Activated CD8-positive, alpha-beta memory T cell treated with anti-CD3 and anti-CD28 coated beads for 4 hours (primary cell): ENCODE measurements around the gene MTERF1.
"Not testable (repeated sequence)": the region's sequence is repeated elsewhere in the genome, so short reads cannot be mapped to it uniquely, and the experiment has no call there.

Source experiments
- DNase-seq, 2 donors: peaks; one replicate each; pipeline ENCODE4 v3.0.0-alpha.2; 2020; ENCODE audit warnings: low read depth in 2 of 2

MTERF1 gene

GRCh38 chr7:91880413-91881241, at the start of gene MTERF1:
Gene MTERF1 (minus strand): TSS chr7:91880702. CDS start chr7:91880083, 619 bp downstream.
- peak; percentile 88 to 90 for DNase-seq

GRCh38 chr7:91929463-91929862, 49.0 kb upstream of the MTERF1 start:
- no peak for DNase-seq

GRCh38 chr7:91927912-91928311, 47.4 kb upstream of the MTERF1 start:
- no peak for DNase-seq

GRCh38 chr7:91922857-91923256, 42.4 kb upstream of the MTERF1 start:
- no peak for DNase-seq

GRCh38 chr7:91918356-91918755, 37.9 kb upstream of the MTERF1 start:
- DNase-seq, result no peak

- DNase-seq, result no peak
Measured at GRCh38 chr7:91916051-91916440, 35.5 kb upstream of the MTERF1 start.

GRCh38 chr7:91915401-91916050, 35.0 kb upstream of the MTERF1 start:
- DNase-seq, result no peak

GRCh38 chr7:91913612-91914011, 33.1 kb upstream of the MTERF1 start:
- no peak for DNase-seq

GRCh38 chr7:91912494-91912893, 32.0 kb upstream of the MTERF1 start:
- no peak for DNase-seq

GRCh38 chr7:91911121-91911520, 30.6 kb upstream of the MTERF1 start:
- DNase-seq, result no peak

- no peak for DNase-seq
Measured at GRCh38 chr7:91910171-91910570, 29.7 kb upstream of the MTERF1 start.

GRCh38 chr7:91899563-91899962, 19.1 kb upstream of the MTERF1 start:
- DNase-seq, result no peak

GRCh38 chr7:91898240-91898992, 17.9 kb upstream of the MTERF1 start:
- no peak for DNase-seq

- DNase-seq, result no peak
Measured at GRCh38 chr7:91894781-91895480, 14.4 kb upstream of the MTERF1 start.

GRCh38 chr7:91893699-91894098, 13.2 kb upstream of the MTERF1 start:
- DNase-seq, result not testable (repeated sequence)

GRCh38 chr7:91892821-91893340, 12.4 kb upstream of the MTERF1 start:
- no peak for DNase-seq

GRCh38 chr7:91892099-91892705, 11.7 kb upstream of the MTERF1 start:
- no peak for DNase-seq

- DNase-seq, result not testable (repeated sequence)
Measured at GRCh38 chr7:91888271-91889175, 8.0 kb upstream of the MTERF1 start.

GRCh38 chr7:91887336-91888213, 7.1 kb upstream of the MTERF1 start:
- not testable (repeated sequence) for DNase-seq
